Breast epithelium (tissue), 4 donors: ENCODE data around the gene OSGIN1. TPM values are rescaled to one million over a fixed set of nuclear protein-coding genes. Genes with fewer than 3 reads are reported as not detected.

ENCODE experiments used
- DNase-seq, 2 donors: peaks; one replicate each; pipeline ENCODE4 v3.0.0-alpha.2; 2019; ENCODE audit warnings: low spot score in 2 of 2
- H3K27ac ChIP-seq, 2 donors: fragments of 200-600 bp; sonication (generic) in 1 of 2; one replicate each; pipeline ENCODE4 v1.5.1; 2016 to 2019; ENCODE audit warnings: mild to moderate bottlenecking in 1 of 2
- H3K27me3 ChIP-seq, 2 donors: fragments of 200-600 bp; sonication (generic) in 1 of 2; one replicate each; pipeline versions ENCODE4 v1.5.1 to v1.6.0; 2017 to 2019; ENCODE audit warnings: control low read depth in 1 of 2, mild to moderate bottlenecking in 1 of 2
- H3K36me3 ChIP-seq: fragments of 200-600 bp; one replicate; pipeline ENCODE4 v1.5.1; 2019
- H3K4me1 ChIP-seq, 2 donors: fragments of 200-600 bp; sonication (generic); one replicate each; pipeline ENCODE4 v1.5.1; 2016 to 2019; ENCODE audit warnings: control low read depth in 1 of 2
- H3K4me3 ChIP-seq, 3 donors: fragments of 200-600 bp; sonication (generic); 1 replicate in 2 of 3; 2 replicates in 1 of 3; pipeline ENCODE4 v1.5.1; 2016 to 2019; ENCODE audit warnings: mild to moderate bottlenecking in 3 of 3, moderate library complexity in 2 of 3
- H3K9me3 ChIP-seq, 2 donors: fragments of 200-600 bp; sonication (generic) in 1 of 2; one replicate each; pipeline ENCODE4 v1.5.1; 2016 to 2019; ENCODE audit warnings: control low read depth in 1 of 2
- POLR2A ChIP-seq: fragments of 450-650 bp; IDR thresholded peaks from one replicate; pipeline ENCODE4 v1.6.1; 2016; ENCODE audit warnings: antibody characterized with exemption, mild to moderate bottlenecking, moderate library complexity
- POLR2AphosphoS5 ChIP-seq, 3 donors: sonication (generic); formaldehyde crosslinking; IDR thresholded peaks; one replicate each; pipeline ENCODE4 v1.6.1; 2017; ENCODE audit warnings: antibody characterized with exemption in 3 of 3
- intact Hi-C: fragments of 100-400 bp; cut with DNase I; formaldehyde crosslinking; loops from one replicate; pipeline ENCODE4 v1.15.1; 2023; ENCODE audit warnings: low total_unique reads
- total RNA-seq, 3 donors: library from RNA; depleted of rRNA; stranded (reverse); fragments of >200 nt; gene quantifications; one replicate each; pipeline ENCODE4 v1.1.0, GENCODE V29; 2016
- TF ChIP-seq, protein P1 (sequence below), 3 donors: fragments of 450-650 bp; IDR thresholded peaks; one replicate each; pipeline ENCODE4 v1.5.1; 2016 to 2017; ENCODE audit warnings: antibody characterized with exemption in 3 of 3, mild to moderate bottlenecking in 3 of 3, moderate library complexity in 3 of 3

OSGIN1 gene
- total RNA-seq, 3 donors from 2014 or later = 3.0 to 3.5 (median 3.3) TPM

DNA sequence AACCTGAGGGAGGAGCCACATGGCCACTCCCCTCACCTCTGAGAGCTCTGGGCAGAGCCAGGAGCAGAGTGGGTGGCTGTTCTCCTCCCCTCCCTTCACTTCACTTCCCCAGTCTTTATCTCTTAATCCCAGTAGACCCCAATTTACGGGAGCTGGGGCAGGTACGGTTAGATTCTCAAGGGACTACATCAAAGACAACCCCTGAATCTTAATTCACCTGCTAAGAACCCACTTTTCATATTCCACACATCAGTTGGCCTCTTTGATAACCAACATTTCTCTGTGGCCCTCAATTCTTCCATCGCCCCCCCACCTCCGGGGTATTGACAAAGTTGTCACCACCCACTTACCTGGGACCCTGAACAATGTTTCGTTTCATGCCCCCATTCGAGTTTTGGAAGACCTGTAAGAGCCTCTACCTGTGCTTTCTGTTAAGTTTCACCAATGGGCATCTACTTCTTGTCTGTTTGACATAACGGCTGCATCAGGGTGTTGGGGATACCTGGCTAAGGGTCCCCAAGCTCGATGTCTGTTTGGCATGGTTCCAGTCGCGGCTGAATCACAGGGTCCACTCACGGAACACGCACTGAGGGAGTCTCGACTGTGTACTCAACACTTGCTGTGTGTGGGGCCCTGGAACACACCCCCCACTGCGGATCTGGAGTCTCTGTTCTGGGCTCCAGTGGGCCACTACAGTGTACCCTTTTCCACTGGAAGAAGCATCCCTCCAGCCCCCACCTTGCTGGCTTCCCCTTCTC is 61.7 kb downstream of the OSGIN1 start:
- H3K27ac ChIP-seq = no peak overlapping the region
- no peaks in the 10 kb centered on the region for H3K4me1 ChIP-seq
- no peaks in the 10 kb centered on the region for H3K9me3 ChIP-seq
- H3K36me3 ChIP-seq = no peaks in the 10 kb centered on the region
- no peak for DNase-seq
- no peaks in the 10 kb centered on the region for H3K27me3 ChIP-seq
- no peak overlapping the region for H3K4me3 ChIP-seq
- intact Hi-C loops = no loop called here
- TF ChIP-seq POLR2A = no peak
- no peak for TF ChIP-seq POLR2AphosphoS5 (IDR thresholded peaks at IDR 0.05)
- TF ChIP-seq, protein P1, sequence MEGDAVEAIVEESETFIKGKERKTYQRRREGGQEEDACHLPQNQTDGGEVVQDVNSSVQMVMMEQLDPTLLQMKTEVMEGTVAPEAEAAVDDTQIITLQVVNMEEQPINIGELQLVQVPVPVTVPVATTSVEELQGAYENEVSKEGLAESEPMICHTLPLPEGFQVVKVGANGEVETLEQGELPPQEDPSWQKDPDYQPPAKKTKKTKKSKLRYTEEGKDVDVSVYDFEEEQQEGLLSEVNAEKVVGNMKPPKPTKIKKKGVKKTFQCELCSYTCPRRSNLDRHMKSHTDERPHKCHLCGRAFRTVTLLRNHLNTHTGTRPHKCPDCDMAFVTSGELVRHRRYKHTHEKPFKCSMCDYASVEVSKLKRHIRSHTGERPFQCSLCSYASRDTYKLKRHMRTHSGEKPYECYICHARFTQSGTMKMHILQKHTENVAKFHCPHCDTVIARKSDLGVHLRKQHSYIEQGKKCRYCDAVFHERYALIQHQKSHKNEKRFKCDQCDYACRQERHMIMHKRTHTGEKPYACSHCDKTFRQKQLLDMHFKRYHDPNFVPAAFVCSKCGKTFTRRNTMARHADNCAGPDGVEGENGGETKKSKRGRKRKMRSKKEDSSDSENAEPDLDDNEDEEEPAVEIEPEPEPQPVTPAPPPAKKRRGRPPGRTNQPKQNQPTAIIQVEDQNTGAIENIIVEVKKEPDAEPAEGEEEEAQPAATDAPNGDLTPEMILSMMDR (IDR thresholded peaks at IDR 0.05) = no peak

DNA sequence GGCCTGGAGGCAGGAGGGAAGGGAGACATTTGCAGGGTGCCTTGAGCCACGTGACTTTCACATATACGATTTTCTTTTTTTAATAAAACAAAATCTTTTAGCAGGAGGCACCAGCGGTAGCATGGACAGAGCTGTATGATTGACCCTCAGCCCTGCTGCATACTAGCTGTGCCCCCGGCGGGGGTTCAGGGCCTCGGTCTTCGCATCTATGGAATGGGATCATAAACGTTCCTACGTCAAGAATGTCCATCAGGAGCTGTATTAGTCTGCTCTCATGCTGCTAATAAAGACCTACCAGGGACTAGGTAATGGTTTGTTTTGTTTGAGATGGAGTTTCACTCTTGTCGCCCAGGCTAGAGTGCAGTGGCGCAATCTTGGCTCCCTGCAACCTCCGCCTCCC is 62.4 kb downstream of the OSGIN1 start:
- H3K27me3 ChIP-seq = no peaks in the 10 kb centered on the region
- TF ChIP-seq, protein P1 (IDR thresholded peaks at IDR 0.05) = no peak
- TF ChIP-seq POLR2AphosphoS5 (IDR thresholded peaks at IDR 0.05) (no peak), POLR2A (no peak)
- intact Hi-C loops = no loop called here

More for the DNA sequence above, 62.4 kb downstream of the OSGIN1 start:
- Histone ChIP-seq H3K27ac (no peak overlapping the region), H3K4me3 (no peak overlapping the region), H3K36me3 (no peaks in the 10 kb centered on the region), H3K9me3 (no peaks in the 10 kb centered on the region), H3K4me1 (no peaks in the 10 kb centered on the region)
- DNase-seq = no peak

Other genes starting within 250 kb of the OSGIN1 start
- gene HSBP1, start 145.3 kb upstream of the OSGIN1 start, total RNA-seq = 10 to 100 TPM; 20.2 to 34.7 (median 29.7) TPM
- gene MLYCD, start 54.1 kb upstream of the OSGIN1 start, total RNA-seq = 10 to 100 TPM in 2 of 3 donors, 1 to 10 TPM in 1; 9.5 to 17.0 (median 12.1) TPM
- 1 to 10 TPM in 1 of 3 donors, not detected in 2; 1.5 TPM for gene NECAB2, start 15.0 kb downstream of the OSGIN1 start, total RNA-seq
- not detected for gene SLC38A8, start 89.6 kb downstream of the OSGIN1 start, total RNA-seq
- gene MBTPS1, start 163.7 kb downstream of the OSGIN1 start, total RNA-seq = 100 to 1,000 TPM in 2 of 3 donors, 10 to 100 TPM in 1; 95.4 to 142 (median 121) TPM
- 10 to 100 TPM; 17.0 to 25.8 (median 21.0) TPM for gene HSDL1, start 191.9 kb downstream of the OSGIN1 start, total RNA-seq
- 1 to 10 TPM in 2 of 3 donors, not detected in 1; 1.2 to 9.5 TPM for gene DNAAF1, start 192.1 kb downstream of the OSGIN1 start, total RNA-seq
- 10 to 100 TPM; 29.5 to 52.7 (median 39.0) TPM for gene TAF1C, start 233.8 kb downstream of the OSGIN1 start, total RNA-seq
- under 1 TPM in 2 of 3 donors, not detected in 1; 0.15 to 0.96 TPM for gene ADAD2, start 237.9 kb downstream of the OSGIN1 start, total RNA-seq